ENCODE measurements around the gene NELL1. TPM values are rescaled to one million over a fixed set of nuclear protein-coding genes. Genes with fewer than 3 reads are reported as not detected.

NELL1 gene
- total RNA-seq, 1 experiment from 2014 or later, result 0.22 TPM

DNA sequence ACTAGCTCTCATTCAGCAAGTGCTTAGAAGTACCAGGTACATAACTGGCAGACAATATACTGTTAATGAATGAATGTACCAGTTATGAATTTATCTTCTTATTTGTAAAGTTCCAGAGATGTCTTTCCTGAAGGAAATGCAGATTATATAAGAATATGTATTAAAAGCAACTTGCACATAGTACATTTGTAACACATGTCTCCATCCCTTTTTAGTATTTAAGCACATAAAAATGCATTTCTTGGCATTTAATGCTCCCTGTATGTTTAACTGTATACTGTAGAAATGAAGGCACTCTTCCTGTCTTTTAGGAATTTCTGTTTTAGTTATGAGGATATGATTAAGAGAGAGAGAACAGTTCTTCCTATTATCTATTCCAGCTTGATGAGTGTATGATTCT, 241.3 kb downstream of the NELL1 start:
- H3K27me3 ChIP-seq (ENCODE audit: insufficient read depth, low read length), result no peaks in the 10 kb centered on the region
- no peaks in the 10 kb centered on the region for H3K79me1 ChIP-seq (ENCODE audit: insufficient read depth, low read depth, low read length, poor library complexity, severe bottlenecking)
- Mint-ChIP-seq H3K27ac (no peak overlapping the region), H3K4me1 (peaks cover 36 to 37% of the 10 kb centered on the region in 2 experiments), H3K4me3 (no peak overlapping the region), H3K27me3 (ENCODE audit: low read depth) (peaks cover 2% of the 10 kb centered on the region; the same call in 1 of the 2 replicates), H3K36me3 (ENCODE audit: insufficient read depth in 1 of 3, low read depth in 3 of 3) (peaks cover 0 to 10% (median 2%) of the 10 kb centered on the region in 3 experiments; a peak in 1 of 7 replicates), H3K9me3 (peaks cover under 1 to 8% of the 10 kb centered on the region in 2 experiments; a peak in 4 of 5 replicates)
- H3K4me1 ChIP-seq (ENCODE audit: insufficient read depth, low read length), result peaks cover 2% of the 10 kb centered on the region; the same call in 1 of the 2 replicates
- H2AFZ ChIP-seq (ENCODE audit: low read length), result no peak overlapping the region
- no peak overlapping the region for H3K27ac ChIP-seq (ENCODE audit: insufficient read length, low read depth, low read length)
- no peak overlapping the region for H3K18ac ChIP-seq (ENCODE audit: insufficient read length, low read depth, low read length)
- no peaks in the 10 kb centered on the region for H3K9me3 ChIP-seq (ENCODE audit: control insufficient read depth, low read depth, low read length)
- H4K5ac ChIP-seq (ENCODE audit: insufficient read length, low read depth, low read length), result no peak overlapping the region
- H3K14ac ChIP-seq (ENCODE audit: insufficient read depth, low read length), result no peak overlapping the region
- H2BK20ac ChIP-seq (ENCODE audit: low read depth, low read length, poor library complexity, severe bottlenecking), result no peak overlapping the region
- no peaks in the 10 kb centered on the region for H4K20me1 ChIP-seq (ENCODE audit: control insufficient read depth, insufficient read depth, insufficient read length)
- no peak for DNase-seq
- no peak overlapping the region for H2BK120ac ChIP-seq (ENCODE audit: low read depth, low read length, poor library complexity, severe bottlenecking)
- no peaks in the 10 kb centered on the region for H3K23me2 ChIP-seq (ENCODE audit: insufficient read length, low read depth, low read length, poor library complexity, severe bottlenecking)
- no peak overlapping the region for H4K8ac ChIP-seq (replicated peaks; ENCODE audit: insufficient read length, low read depth, low read length)
- H3K79me2 ChIP-seq (ENCODE audit: insufficient read depth, low read length), result no peaks in the 10 kb centered on the region
- no peak overlapping the region for H3K23ac ChIP-seq (ENCODE audit: insufficient read length, low read depth, low read length)
- H3K4me2 ChIP-seq (ENCODE audit: insufficient read depth, insufficient read length, low read length), result no peak overlapping the region
- no peak overlapping the region for H4K91ac ChIP-seq (ENCODE audit: insufficient read length, low read depth, low read length)
- H2AK5ac ChIP-seq (ENCODE audit: insufficient read length, low read length), result no peak overlapping the region
- H2BK5ac ChIP-seq (ENCODE audit: insufficient read length, low read length), result no peak overlapping the region
- H3K4ac ChIP-seq (ENCODE audit: low read depth, low read length), result no peak overlapping the region
- H3K56ac ChIP-seq (ENCODE audit: insufficient read length, low read depth, low read length), result no peak overlapping the region
- no peak overlapping the region for H3T11ph ChIP-seq (ENCODE audit: low read length)
- no peak overlapping the region for H3K9ac ChIP-seq (ENCODE audit: extremely low read depth, insufficient read length, low read length)
- TF ChIP-seq, protein P1, sequence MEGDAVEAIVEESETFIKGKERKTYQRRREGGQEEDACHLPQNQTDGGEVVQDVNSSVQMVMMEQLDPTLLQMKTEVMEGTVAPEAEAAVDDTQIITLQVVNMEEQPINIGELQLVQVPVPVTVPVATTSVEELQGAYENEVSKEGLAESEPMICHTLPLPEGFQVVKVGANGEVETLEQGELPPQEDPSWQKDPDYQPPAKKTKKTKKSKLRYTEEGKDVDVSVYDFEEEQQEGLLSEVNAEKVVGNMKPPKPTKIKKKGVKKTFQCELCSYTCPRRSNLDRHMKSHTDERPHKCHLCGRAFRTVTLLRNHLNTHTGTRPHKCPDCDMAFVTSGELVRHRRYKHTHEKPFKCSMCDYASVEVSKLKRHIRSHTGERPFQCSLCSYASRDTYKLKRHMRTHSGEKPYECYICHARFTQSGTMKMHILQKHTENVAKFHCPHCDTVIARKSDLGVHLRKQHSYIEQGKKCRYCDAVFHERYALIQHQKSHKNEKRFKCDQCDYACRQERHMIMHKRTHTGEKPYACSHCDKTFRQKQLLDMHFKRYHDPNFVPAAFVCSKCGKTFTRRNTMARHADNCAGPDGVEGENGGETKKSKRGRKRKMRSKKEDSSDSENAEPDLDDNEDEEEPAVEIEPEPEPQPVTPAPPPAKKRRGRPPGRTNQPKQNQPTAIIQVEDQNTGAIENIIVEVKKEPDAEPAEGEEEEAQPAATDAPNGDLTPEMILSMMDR (conservative IDR thresholded peaks at IDR 0.05), result no peak
- H2BK12ac ChIP-seq (ENCODE audit: insufficient read length, low read depth, low read length), result no peak overlapping the region
- no peak overlapping the region for H2BK15ac ChIP-seq (ENCODE audit: low read depth, low read length)

Measured in H9 (cell line).